HCT116 (cell line): ENCODE results near the gene NOS3. TPM values are rescaled to one million over a fixed set of nuclear protein-coding genes. Genes with fewer than 3 reads are reported as not detected.

Source experiments
- ATAC-seq: fragments of 200-7000 bp; cut with Tn5 transposase; 2 replicates; pipeline ENCODE4 v1.9.1; 2020; ENCODE audit warnings: mild to moderate bottlenecking, moderate library complexity
- BruUV-seq: library from RNA; stranded (reverse); fragments of 400-500 nt; replicated peaks from 2 replicates; lab custom pipeline; 2021; lab: Mats Ljungman, UMichigan
- CTCF ChIA-PET: fragments of 300-600 bp; sonication (Branson Sonifier 250); formaldehyde crosslinking; loops from one replicate; lab custom pipeline; 2021; ENCODE audit warnings: antibody characterized with exemption; lab: Charles Lee
- POLR2A ChIA-PET: fragments of 300-600, 350-600 bp; sonication (Branson Sonifier 250); formaldehyde crosslinking; loops from one replicate; lab custom pipeline; 2021; ENCODE audit warnings: antibody characterized with exemption; lab: Charles Lee
- RAD21 ChIA-PET, 2 experiments: fragments of 300-600 bp; sonication (Branson Sonifier 250); formaldehyde crosslinking; loops; one replicate each; lab custom pipeline; 2023; ENCODE audit warnings: low total read pairs in 2 of 2; ENCODE audit not compliant: uncharacterized antibody in 2 of 2, unreplicated experiment in 2 of 2, low non-redundant PET in 1 of 2; lab: Charles Lee
- DNase-seq: peaks from one replicate; pipeline ENCODE4 v3.0.0-alpha.2; 2010; ENCODE audit warnings: low read depth, low spot score
- H2AFZ ChIP-seq: fragments of 200-600 bp; shearing (Covaris generic), sonication (generic); 2 replicates; pipeline ENCODE4 v1.6.1; 2017; ENCODE audit warnings: low read depth, mixed run types, mixed read lengths, antibody characterized with exemption, low read length; ENCODE audit not compliant: poor library complexity, severe bottlenecking
- H3K27ac ChIP-seq: 2 replicates; pipeline ENCODE4 v1.5.1; 2012; ENCODE audit warnings: low read depth, low read length
- H3K27me3 ChIP-seq: fragments of 200-600 bp; sonication (generic); 2 replicates; pipeline ENCODE4 v1.6.1; 2016; ENCODE audit warnings: mixed run types, low read length, mixed read lengths; ENCODE audit not compliant: insufficient read depth
- H3K36me3 ChIP-seq, 2 experiments: fragments of 200-500 bp in 1 of 2; fragments of 200-600 bp in 1 of 2; sonication (Bioruptor generic) in 1 of 2; sonication (generic) in 1 of 2; 2 replicates each; pipeline versions ENCODE4 v1.5.1 to v1.6.1; 2014 to 2016; ENCODE audit warnings: low read length in 2 of 2, inconsistent platforms in 1 of 2, mixed read lengths in 1 of 2, mixed run types in 1 of 2; ENCODE audit not compliant: insufficient read depth in 2 of 2, control insufficient read depth in 1 of 2
- H3K4me1 ChIP-seq, 2 experiments: fragments of 200-600 bp in 1 of 2; sonication (generic) in 1 of 2; 2 replicates each; pipeline versions ENCODE4 v1.5.1 to v1.6.1; 2012 to 2017; ENCODE audit warnings: low read length in 2 of 2, inconsistent platforms in 1 of 2, mild to moderate bottlenecking in 1 of 2, mixed read lengths in 1 of 2, mixed run types in 1 of 2, moderate library complexity in 1 of 2; ENCODE audit not compliant: insufficient read depth in 2 of 2, control insufficient read depth in 1 of 2
- H3K4me2 ChIP-seq: fragments of 200-600 bp; sonication (generic); 2 replicates; pipeline ENCODE4 v1.6.1; 2017; ENCODE audit warnings: mixed run types, low read length, mixed read lengths
- H3K4me3 ChIP-seq, 2 experiments: fragments of 200-600 bp in 1 of 2; sonication (generic) in 1 of 2; replicated peaks in 1 of 2; 2 replicates each; pipeline ENCODE4 v1.5.1; 2011 to 2016; ENCODE audit warnings: low read length in 2 of 2, control low read depth in 1 of 2, low read depth in 1 of 2, mild to moderate bottlenecking in 1 of 2, mixed read lengths in 1 of 2, mixed run types in 1 of 2
- H3K79me2 ChIP-seq: fragments of 200-600 bp; sonication (generic); 2 replicates; pipeline ENCODE4 v1.6.1; 2017; ENCODE audit warnings: mild to moderate bottlenecking, mixed run types, low read length, moderate library complexity, mixed read lengths; ENCODE audit not compliant: insufficient read depth
- H3K9ac ChIP-seq: fragments of 200-600 bp; sonication (generic); 2 replicates; pipeline ENCODE4 v1.6.1; 2016; ENCODE audit warnings: low read length, mixed read lengths
- H3K9me2 ChIP-seq: fragments of 200-600 bp; sonication (generic), shearing (Covaris generic); 2 replicates; pipeline ENCODE4 v1.6.1; 2017; ENCODE audit warnings: mixed run types, mild to moderate bottlenecking, moderate library complexity; ENCODE audit not compliant: insufficient read depth
- H3K9me3 ChIP-seq, 2 experiments: fragments of 200-500 bp in 1 of 2; fragments of 200-600 bp in 1 of 2; sonication (Bioruptor generic) in 1 of 2; sonication (generic) in 1 of 2; 2 replicates each; pipeline ENCODE4 v1.6.1; 2014 to 2017; ENCODE audit warnings: low read length in 2 of 2, mixed read lengths in 2 of 2, inconsistent platforms in 1 of 2, low read depth in 1 of 2, mild to moderate bottlenecking in 1 of 2, mixed run types in 1 of 2, moderate library complexity in 1 of 2; ENCODE audit not compliant: control insufficient read depth in 1 of 2, insufficient read depth in 1 of 2
- H4K20me1 ChIP-seq: fragments of 200-600 bp; sonication (generic), shearing (Covaris generic); 2 replicates; pipeline ENCODE4 v1.6.1; 2017; ENCODE audit warnings: mixed run types, mild to moderate bottlenecking, moderate library complexity; ENCODE audit not compliant: insufficient read depth
- CBX3 ChIP-seq: IDR thresholded peaks from 2 replicates; pipeline ENCODE4 v1.6.1; 2012; ENCODE audit warnings: low read depth
- CTCF ChIP-seq, 3 experiments: fragments of 200-600 bp in 1 of 3; sonication (generic) in 1 of 3; IDR thresholded peaks in 2 of 3; conservative IDR thresholded peaks in 1 of 3; 2 replicates each; pipeline ENCODE4 v1.5.1; 2012 to 2017; ENCODE audit warnings: low read depth in 2 of 3, low read length in 2 of 3, antibody characterized with exemption in 1 of 3, borderline replicate concordance in 1 of 3, control low read depth in 1 of 3, mild to moderate bottlenecking in 1 of 3, mixed read lengths in 1 of 3, mixed run types in 1 of 3, moderate library complexity in 1 of 3; ENCODE audit not compliant: insufficient read depth in 1 of 3
- ELF1 ChIP-seq: IDR thresholded peaks from 2 replicates; pipeline ENCODE4 v1.6.1; 2012; ENCODE audit warnings: low read depth, borderline replicate concordance
- EZH2phosphoT487 ChIP-seq: fragments of 200-600 bp; IDR thresholded peaks from 2 replicates; pipeline ENCODE4 v1.6.1; 2018; ENCODE audit warnings: antibody characterized with exemption, borderline replicate concordance
- JUND ChIP-seq: IDR thresholded peaks from 2 replicates; pipeline ENCODE4 v1.6.1; 2012
- MAX ChIP-seq: IDR thresholded peaks from 2 replicates; pipeline ENCODE4 v1.6.1; 2012
- POLR2A ChIP-seq: IDR thresholded peaks from 2 replicates; pipeline ENCODE4 v1.7.0; 2011; ENCODE audit warnings: borderline replicate concordance; ENCODE audit not compliant: insufficient read depth, insufficient read length; ENCODE audit errors: extremely low read depth
- POLR2AphosphoS5 ChIP-seq: IDR thresholded peaks from 2 replicates; pipeline ENCODE4 v1.6.1; 2011; ENCODE audit warnings: mild to moderate bottlenecking, low read depth, low read length, moderate library complexity
- RAD21 ChIP-seq: IDR thresholded peaks from 2 replicates; pipeline ENCODE4 v1.6.1; 2012; ENCODE audit warnings: low read depth, mild to moderate bottlenecking
- SP1 ChIP-seq: IDR thresholded peaks from 2 replicates; pipeline ENCODE4 v1.6.1; 2012; ENCODE audit warnings: low read depth
- SRF ChIP-seq: IDR thresholded peaks from 2 replicates; pipeline ENCODE4 v1.6.1; 2012; ENCODE audit warnings: low read depth
- TCF7L2 ChIP-seq: IDR thresholded peaks from 2 replicates; pipeline ENCODE4 v1.7.0; 2011; ENCODE audit warnings: borderline replicate concordance, inconsistent platforms; ENCODE audit not compliant: insufficient read depth, insufficient read length; ENCODE audit errors: extremely low read depth
- YY1 ChIP-seq: IDR thresholded peaks from 2 replicates; pipeline ENCODE4 v1.6.1; 2011; ENCODE audit warnings: low read length, low read depth, moderate library complexity, mild to moderate bottlenecking; ENCODE audit not compliant: insufficient replicate concordance; ENCODE audit errors: extremely low read depth
- ZFX ChIP-seq: fragments of 450-650 bp; IDR thresholded peaks from 2 replicates; pipeline ENCODE4 v1.6.1; 2017
- ZNF274 ChIP-seq: fragments of 200-500 bp; sonication (Bioruptor generic); IDR thresholded peaks from 2 replicates; pipeline ENCODE4 v1.6.1; 2014; ENCODE audit warnings: mild to moderate bottlenecking, low read depth, low read length, inconsistent platforms
- intact Hi-C: fragments of 100-400 bp; cut with micrococcal nuclease; formaldehyde crosslinking; loops from 2 replicates; pipeline ENCODE4 v1.10.0; 2022
- total RNA-seq: library from RNA; stranded (reverse); gene quantifications from one replicate; pipeline ENCODE4 v1.2.1, GENCODE V29; 2021; ENCODE audit not compliant: unreplicated experiment

NOS3 gene
- total RNA-seq, 1 experiment from 2014 or later = 35.8 TPM

- Histone ChIP-seq H3K27me3 (no peaks in the 10 kb centered on the region), H3K4me3 (no peak overlapping the region), H2AFZ (no peak overlapping the region), H3K79me2 (no peaks in the 10 kb centered on the region), H3K9ac (no peak overlapping the region)
- CTCF ChIA-PET = no interaction called here
- intact Hi-C loops = no loop called here
- no peak for ATAC-seq
- no peak for TF ChIP-seq CBX3
- no peak for TF ChIP-seq SRF
- no peak for TF ChIP-seq YY1
- no peak for TF ChIP-seq TCF7L2
- no peak for TF ChIP-seq EZH2phosphoT487
- no peak for TF ChIP-seq SP1
- no peak for TF ChIP-seq MAX
- TF ChIP-seq RAD21 = no peak
- TF ChIP-seq ZFX = no peak
- no peak for TF ChIP-seq ELF1
- TF ChIP-seq POLR2AphosphoS5 = no peak
- no peak for TF ChIP-seq CTCF (IDR thresholded peaks at IDR 0.05 in 2 of 3, conservative IDR thresholded peaks at IDR 0.05 in 1 of 3; ENCODE audit: borderline replicate concordance in 1 of 3, insufficient read depth in 1 of 3, low read depth in 2 of 3, low read length in 2 of 3)
- TF ChIP-seq POLR2A = no peak
- no peak for TF ChIP-seq JUND
- TF ChIP-seq ZNF274 = no peak
- TF ChIP-seq, all 23 proteins: peak for 0
- Histone ChIP-seq H3K27ac (no peak overlapping the region), H3K9me3 (no peaks in the 10 kb centered on the region), H3K36me3 (peaks cover 3 to 10% of the 10 kb centered on the region in 2 experiments; a peak in 2 of 4 replicates), H3K9me2 (no peaks in the 10 kb centered on the region), H3K4me1 (peaks cover 16 to 23% of the 10 kb centered on the region in 2 experiments), H4K20me1 (no peaks in the 10 kb centered on the region), H3K4me2 (no peak overlapping the region)
- ChIA-PET RAD21 (no interaction called here), POLR2A (no interaction called here)
- no TSS peak for BruUV-seq
- no peak for DNase-seq
Measured at GRCh38 chr7:151035026-151035717, 44.4 kb downstream of the NOS3 start.
